ENCODE results near the gene PCDHGA1. TPM values are rescaled to one million over a fixed set of nuclear protein-coding genes. Genes with fewer than 3 reads are reported as not detected.

PCDHGA1 gene
- total and polyA plus RNA-seq, 9 of the 15 experiments (the other 6 are each of a cell fraction or from before 2014, with no cell fraction given): 0.05 to 0.26 (median 0.18) TPM; not detected in 2

DNA sequence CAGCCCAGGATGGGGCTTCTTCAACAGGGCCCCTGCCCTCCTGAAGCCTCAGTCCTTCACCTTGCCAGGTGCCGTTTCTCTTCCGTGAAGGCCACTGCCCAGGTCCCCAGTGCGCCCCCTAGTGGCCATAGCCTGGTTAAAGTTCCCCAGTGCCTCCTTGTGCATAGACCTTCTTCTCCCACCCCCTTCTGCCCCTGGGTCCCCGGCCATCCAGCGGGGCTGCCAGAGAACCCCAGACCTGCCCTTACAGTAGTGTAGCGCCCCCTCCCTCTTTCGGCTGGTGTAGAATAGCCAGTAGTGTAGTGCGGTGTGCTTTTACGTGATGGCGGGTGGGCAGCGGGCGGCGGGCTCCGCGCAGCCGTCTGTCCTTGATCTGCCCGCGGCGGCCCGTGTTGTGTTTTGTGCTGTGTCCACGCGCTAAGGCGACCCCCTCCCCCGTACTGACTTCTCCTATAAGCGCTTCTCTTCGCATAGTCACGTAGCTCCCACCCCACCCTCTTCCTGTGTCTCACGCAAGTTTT lies 182.1 kb downstream of the PCDHGA1 start (continued):
- TF ChIP-seq ATF3 (IDR thresholded peaks at IDR 0.05) (peak; percentile 34), ATF3 (CRISPR knock-in tag; conservative IDR thresholded peaks at IDR 0.05) (no peak), TCF15 (CRISPR knock-in tag; IDR thresholded peaks at IDR 0.05) (no peak), ESRRA (IDR thresholded peaks at IDR 0.05; ENCODE audit: borderline replicate concordance, low read depth) (no peak), UBTF (IDR thresholded peaks at IDR 0.05; ENCODE audit: borderline replicate concordance in 1 of 2, low read depth in 2 of 2, low read length in 2 of 2) (no peak), RBM22 (IDR thresholded peaks at IDR 0.05; ENCODE audit: low read depth, low read length, poor library complexity, severe bottlenecking) (peak; percentile 96), ZNF766 (CRISPR knock-in tag; conservative IDR thresholded peaks at IDR 0.05) (no peak), TFE3 (CRISPR knock-in tag; IDR thresholded peaks at IDR 0.05) (no peak), STAT5A (IDR thresholded peaks at IDR 0.05; ENCODE audit: borderline replicate concordance, low read length) (no peak), CXXC5 (CRISPR knock-in tag; IDR thresholded peaks at IDR 0.05) (no peak), SMARCB1 (IDR thresholded peaks at IDR 0.05; ENCODE audit: insufficient read length, low read depth) (no peak), ZBTB9 (CRISPR knock-in tag; IDR thresholded peaks at IDR 0.05) (no peak), ZNF644 (tag; IDR thresholded peaks at IDR 0.05; ENCODE audit: low read depth) (no peak), MTA3 (IDR thresholded peaks at IDR 0.05; ENCODE audit: borderline replicate concordance) (no peak), ZNF408 (CRISPR knock-in tag; IDR thresholded peaks at IDR 0.05; ENCODE audit: low read depth) (no peak), TEAD4 (IDR thresholded peaks at IDR 0.05; ENCODE audit: low read length) (no peak), TEAD4 (CRISPR knock-in tag; IDR thresholded peaks at IDR 0.05; ENCODE audit: borderline replicate concordance) (no peak)
- TF ChIP-seq, protein P1, sequence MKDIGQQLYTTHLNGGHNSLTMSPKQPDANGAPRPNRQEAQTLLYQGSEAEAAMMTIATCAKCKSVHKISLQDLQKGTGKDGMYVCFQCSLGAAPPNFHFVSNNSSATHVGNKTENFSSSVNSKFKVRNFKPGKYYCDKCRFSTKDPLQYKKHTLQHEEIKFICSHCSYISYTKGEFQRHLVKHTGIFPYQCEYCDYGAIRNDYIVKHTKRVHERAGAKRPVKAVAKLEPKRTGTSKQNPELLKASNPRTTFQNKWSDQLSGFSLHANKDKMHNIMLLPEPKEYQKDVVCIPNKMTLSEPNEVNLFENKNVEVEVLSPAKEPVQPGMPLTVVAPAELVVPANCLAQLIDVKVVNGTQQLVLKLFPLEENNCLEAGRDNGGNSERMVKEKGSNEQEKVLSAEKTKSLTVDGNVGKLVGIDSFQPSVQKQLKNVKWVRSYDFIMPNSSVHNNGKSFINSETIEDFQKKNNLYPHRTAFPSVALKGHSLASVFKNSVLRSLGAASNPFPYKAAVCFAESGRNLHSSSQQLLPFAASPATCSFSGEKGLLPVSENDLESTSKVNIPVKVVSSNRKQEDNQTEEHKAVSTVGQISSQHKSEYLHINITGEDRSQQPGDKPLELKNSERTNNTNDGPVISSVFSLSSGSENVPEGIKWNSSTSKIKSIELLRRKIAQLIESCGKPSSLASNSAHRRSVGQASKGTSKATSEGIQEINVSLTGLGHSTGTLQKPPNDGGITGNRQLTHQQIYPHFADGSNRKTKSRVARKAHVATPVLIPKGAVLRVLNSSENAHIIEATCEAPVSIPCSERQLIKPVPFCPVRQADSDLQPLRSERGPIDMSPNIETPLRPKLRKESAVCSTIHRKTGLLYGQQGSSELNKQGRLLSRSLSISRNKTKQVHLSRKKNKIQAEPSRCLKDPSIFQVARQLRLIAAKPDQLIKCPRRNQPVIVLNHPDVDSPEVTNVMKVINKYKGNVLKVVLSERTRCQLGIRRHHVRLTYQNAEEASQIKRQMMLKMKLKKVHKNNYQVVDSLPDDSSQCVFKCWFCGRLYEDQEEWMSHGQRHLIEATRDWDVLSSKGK (CRISPR knock-in tag; IDR thresholded peaks at IDR 0.05): no peak

Measured in K562 (cell line).